Ishikawa (cell line): ENCODE results near the gene RPL12.

ENCODE experiments used
- CEBPB ChIP-seq: IDR thresholded peaks from 2 replicates; pipeline ENCODE4 v1.6.1; 2012
- CREB1 ChIP-seq: IDR thresholded peaks from 2 replicates; pipeline ENCODE4 v1.6.1; 2012; ENCODE audit warnings: low read depth
- EGR1 ChIP-seq: IDR thresholded peaks from 2 replicates; pipeline ENCODE4 v1.6.1; 2012
- EP300 ChIP-seq: IDR thresholded peaks from 2 replicates; pipeline ENCODE4 v1.6.1; 2012; ENCODE audit warnings: borderline replicate concordance
- FOXM1 ChIP-seq: IDR thresholded peaks from 2 replicates; pipeline ENCODE4 v1.6.1; 2012; ENCODE audit warnings: low read depth, borderline replicate concordance
- MAX ChIP-seq: IDR thresholded peaks from 2 replicates; pipeline ENCODE4 v1.6.1; 2012
- NFIC ChIP-seq: IDR thresholded peaks from 2 replicates; pipeline ENCODE4 v1.6.1; 2012
- RAD21 ChIP-seq: IDR thresholded peaks from 2 replicates; pipeline ENCODE4 v1.6.1; 2012; ENCODE audit warnings: low read depth
- TAF1 ChIP-seq: IDR thresholded peaks from 2 replicates; pipeline ENCODE4 v1.6.1; 2012; ENCODE audit warnings: low read depth, mild to moderate bottlenecking
- TCF12 ChIP-seq: IDR thresholded peaks from 2 replicates; pipeline ENCODE4 v1.6.1; 2012; ENCODE audit warnings: low read depth
- YY1 ChIP-seq: IDR thresholded peaks from 2 replicates; pipeline ENCODE4 v1.6.1; 2012; ENCODE audit warnings: low read depth
- ZBTB7A ChIP-seq: IDR thresholded peaks from 2 replicates; pipeline ENCODE4 v1.6.1; 2012; ENCODE audit warnings: low read depth
- TF ChIP-seq, protein P1 (sequence below): IDR thresholded peaks from 2 replicates; pipeline ENCODE4 v1.6.1; 2012
- TF ChIP-seq, protein P2 (sequence below): IDR thresholded peaks from 2 replicates; pipeline ENCODE4 v1.6.1; 2012; ENCODE audit warnings: low read depth, mild to moderate bottlenecking

GRCh38 chr9:127403507-127404192 is 47.6 kb downstream of the RPL12 start:
- TF ChIP-seq, protein P1, sequence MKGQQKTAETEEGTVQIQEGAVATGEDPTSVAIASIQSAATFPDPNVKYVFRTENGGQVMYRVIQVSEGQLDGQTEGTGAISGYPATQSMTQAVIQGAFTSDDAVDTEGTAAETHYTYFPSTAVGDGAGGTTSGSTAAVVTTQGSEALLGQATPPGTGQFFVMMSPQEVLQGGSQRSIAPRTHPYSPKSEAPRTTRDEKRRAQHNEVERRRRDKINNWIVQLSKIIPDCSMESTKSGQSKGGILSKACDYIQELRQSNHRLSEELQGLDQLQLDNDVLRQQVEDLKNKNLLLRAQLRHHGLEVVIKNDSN: no peak
- TF ChIP-seq TAF1 (no peak), EP300 (no peak), MAX (no peak), FOXM1 (no peak), YY1 (no peak), TCF12 (no peak), RAD21 (no peak), EGR1 (no peak), NFIC (no peak), CREB1 (no peak), CEBPB (no peak), ZBTB7A (no peak)
- TF ChIP-seq, protein P2, sequence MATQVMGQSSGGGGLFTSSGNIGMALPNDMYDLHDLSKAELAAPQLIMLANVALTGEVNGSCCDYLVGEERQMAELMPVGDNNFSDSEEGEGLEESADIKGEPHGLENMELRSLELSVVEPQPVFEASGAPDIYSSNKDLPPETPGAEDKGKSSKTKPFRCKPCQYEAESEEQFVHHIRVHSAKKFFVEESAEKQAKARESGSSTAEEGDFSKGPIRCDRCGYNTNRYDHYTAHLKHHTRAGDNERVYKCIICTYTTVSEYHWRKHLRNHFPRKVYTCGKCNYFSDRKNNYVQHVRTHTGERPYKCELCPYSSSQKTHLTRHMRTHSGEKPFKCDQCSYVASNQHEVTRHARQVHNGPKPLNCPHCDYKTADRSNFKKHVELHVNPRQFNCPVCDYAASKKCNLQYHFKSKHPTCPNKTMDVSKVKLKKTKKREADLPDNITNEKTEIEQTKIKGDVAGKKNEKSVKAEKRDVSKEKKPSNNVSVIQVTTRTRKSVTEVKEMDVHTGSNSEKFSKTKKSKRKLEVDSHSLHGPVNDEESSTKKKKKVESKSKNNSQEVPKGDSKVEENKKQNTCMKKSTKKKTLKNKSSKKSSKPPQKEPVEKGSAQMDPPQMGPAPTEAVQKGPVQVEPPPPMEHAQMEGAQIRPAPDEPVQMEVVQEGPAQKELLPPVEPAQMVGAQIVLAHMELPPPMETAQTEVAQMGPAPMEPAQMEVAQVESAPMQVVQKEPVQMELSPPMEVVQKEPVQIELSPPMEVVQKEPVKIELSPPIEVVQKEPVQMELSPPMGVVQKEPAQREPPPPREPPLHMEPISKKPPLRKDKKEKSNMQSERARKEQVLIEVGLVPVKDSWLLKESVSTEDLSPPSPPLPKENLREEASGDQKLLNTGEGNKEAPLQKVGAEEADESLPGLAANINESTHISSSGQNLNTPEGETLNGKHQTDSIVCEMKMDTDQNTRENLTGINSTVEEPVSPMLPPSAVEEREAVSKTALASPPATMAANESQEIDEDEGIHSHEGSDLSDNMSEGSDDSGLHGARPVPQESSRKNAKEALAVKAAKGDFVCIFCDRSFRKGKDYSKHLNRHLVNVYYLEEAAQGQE: no peak
